Posterior vena cava (tissue), 2 donors: Measurements from ENCODE around the gene PPT1. TPM values are rescaled to one million over a fixed set of nuclear protein-coding genes. Genes with fewer than 3 reads are reported as not detected.
A peak's percentile ranks its signal among the peaks of the same experiment; 100 is the strongest.
"Not testable (repeated sequence)": the region's sequence is repeated elsewhere in the genome, so short reads cannot be mapped to it uniquely, and the experiment has no call there.

Experiments used
- DNase-seq: peaks from one replicate; pipeline ENCODE4 v3.0.0-alpha.2; 2020; ENCODE audit warnings: low spot score
- intact Hi-C, 2 donors: fragments of 100-400 bp; cut with DNase I; formaldehyde crosslinking; loops; one replicate each; pipeline versions ENCODE4 v1.14.1 to v1.14.2; 2022 to 2023
- total RNA-seq, 2 donors: library from RNA; stranded (reverse); fragmentation: NEBNext Ultra II Directional; extraction: Animal tissue kit (Norgen Biotek cat#: 25700); gene quantifications; one replicate each; pipeline ENCODE4 v1.2.1, GENCODE V29; 2021
- donor health status: DM: yes; HTN: yes; CAD: no.
- donor health status: DM: yes; HTN: yes; CAD: no.

PPT1 gene
- total RNA-seq, 2 donors from 2014 or later: 66.2 to 96.3 TPM

GRCh38 chr1:40095806-40096205 lies 1.2 kb downstream of the PPT1 start:
- DNase-seq: no peak
- intact Hi-C loops: no loop called here

- intact Hi-C loops: no loop called here
- no peak for DNase-seq
Measured at GRCh38 chr1:40094466-40095110, 2.5 kb downstream of the PPT1 start.

GRCh38 chr1:40092706-40093639 lies 4.1 kb downstream of the PPT1 start:
- DNase-seq: no peak
- intact Hi-C loops: no loop called here

DNA sequence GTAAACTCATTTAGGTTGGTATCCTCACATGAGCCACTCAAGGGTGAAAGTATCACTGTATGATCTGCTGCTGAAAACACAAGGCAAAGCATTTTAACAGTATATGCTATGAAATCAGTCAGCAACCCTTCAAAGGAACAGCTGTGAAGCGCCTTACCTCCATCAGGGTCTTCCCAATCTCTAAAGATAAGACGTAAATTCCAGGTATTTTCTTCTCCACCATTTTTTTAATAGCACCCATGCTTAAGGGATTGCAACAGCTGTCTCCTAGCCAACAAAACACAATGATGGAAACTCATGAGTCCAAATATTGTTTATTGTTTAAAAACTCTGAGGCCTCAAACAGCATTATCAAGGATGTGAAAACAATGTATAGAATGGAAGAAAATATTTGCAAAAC lies 4.8 kb downstream of the PPT1 start:
- DNase-seq: no peak
- intact Hi-C loops: no loop called here

DNA sequence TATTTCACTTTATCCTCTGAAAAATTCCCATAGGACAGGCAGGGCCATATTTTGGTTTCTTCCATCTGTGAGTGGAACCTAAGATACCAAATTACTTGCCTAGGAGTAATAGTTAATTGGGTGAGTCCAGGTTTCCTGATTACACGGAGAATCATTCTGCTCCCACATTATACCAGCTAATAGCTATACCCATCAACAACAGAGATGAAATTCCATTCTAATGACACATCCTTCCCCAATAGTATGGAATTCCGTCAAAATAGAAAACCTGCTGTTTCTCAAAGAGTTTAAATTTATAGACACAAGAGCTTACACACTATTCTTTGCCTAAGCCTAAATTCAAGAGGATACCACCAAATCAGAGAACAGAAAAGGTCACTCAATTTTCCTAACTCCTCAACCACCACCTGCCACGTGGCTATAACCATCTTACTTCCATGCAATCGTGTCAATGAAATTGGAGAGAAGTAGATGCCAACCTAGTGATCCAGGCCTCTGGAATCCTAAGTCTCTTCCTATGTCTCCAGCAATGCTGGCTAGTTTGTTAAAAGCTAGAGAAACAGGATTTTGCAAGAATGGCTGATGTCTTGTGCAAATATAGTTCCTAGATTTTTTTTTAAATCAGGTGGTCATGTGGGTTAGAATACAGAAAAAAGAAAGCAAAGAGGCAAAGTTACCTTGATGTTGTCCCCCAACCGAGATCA lies 6.2 kb downstream of the PPT1 start:
- intact Hi-C loops: no loop called here
- DNase-seq: no peak

GRCh38 chr1:40084750-40085149 lies 12.3 kb downstream of the PPT1 start:
- intact Hi-C loops: not testable (repeated sequence)
- peak; percentile 87 for DNase-seq

- no peak for DNase-seq
- intact Hi-C loops: no loop called here
Measured at GRCh38 chr1:40081871-40082270, 15.2 kb downstream of the PPT1 start.

GRCh38 chr1:40079774-40080400 lies 17.2 kb downstream of the PPT1 start:
- intact Hi-C loops: no loop called here
- DNase-seq: no peak

DNA sequence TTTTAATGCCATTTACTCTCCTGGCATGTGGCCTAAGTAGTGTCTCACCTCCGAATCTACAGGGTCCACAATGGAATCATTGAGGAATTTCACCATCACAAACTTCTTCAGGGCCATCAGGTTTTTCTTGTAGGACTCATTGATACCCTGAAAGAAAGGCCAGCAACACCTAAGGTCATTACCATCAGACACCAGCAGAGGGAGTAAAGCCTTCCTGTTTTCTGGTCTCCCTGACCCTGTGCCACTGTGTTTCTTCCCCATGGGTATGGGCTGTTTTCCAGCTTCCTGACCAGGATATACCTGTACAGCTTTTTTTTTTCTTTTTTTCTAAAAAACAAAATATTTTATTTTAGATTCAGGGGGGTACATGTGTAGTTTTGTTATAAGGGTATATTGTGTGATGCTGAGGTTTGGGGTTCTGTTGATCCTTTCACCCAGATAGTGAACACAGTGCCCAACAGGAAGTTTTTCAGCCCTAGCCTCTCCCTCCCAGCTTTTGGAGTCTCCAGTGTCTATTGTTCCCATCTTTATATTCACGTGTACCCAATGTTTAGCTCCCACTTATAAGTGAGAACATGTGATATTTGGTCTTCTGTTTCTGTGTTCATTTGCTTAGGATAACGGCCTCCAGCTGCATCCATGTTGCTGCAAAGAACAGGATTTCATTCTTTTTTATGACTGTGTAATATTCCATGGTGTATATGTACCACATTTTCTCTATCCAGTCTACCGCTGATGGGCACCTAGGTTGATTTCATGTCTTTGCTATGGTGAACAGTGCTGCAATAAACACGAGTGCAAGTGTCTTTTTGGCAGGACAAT lies 18.3 kb downstream of the PPT1 start:
- no peak for DNase-seq
- intact Hi-C loops: no loop called here

DNA sequence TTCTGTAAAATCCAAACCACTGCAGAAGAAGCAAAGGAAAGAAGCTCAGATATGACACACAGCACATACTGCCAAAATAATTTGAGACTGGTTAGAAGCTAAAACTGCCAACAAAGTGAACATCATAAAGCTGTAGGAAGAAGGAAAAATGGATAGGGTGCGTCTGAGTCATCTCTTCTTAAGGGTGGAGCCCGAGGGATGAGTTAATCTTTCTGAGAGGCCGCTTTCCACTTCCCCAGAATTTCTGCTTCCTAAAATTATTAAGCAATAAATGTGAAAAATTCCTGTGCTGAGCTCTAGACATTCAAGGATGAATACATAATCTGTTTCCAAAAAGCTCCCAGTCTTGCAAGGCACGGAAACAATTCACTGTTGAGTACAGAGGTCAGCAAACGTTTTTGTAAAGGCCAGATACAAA lies 20.1 kb downstream of the PPT1 start:
- intact Hi-C loops: no loop called here
- DNase-seq: no peak

- intact Hi-C loops: no loop called here
- DNase-seq: no peak
Measured at GRCh38 chr1:40075266-40075665, 21.8 kb downstream of the PPT1 start.

DNA sequence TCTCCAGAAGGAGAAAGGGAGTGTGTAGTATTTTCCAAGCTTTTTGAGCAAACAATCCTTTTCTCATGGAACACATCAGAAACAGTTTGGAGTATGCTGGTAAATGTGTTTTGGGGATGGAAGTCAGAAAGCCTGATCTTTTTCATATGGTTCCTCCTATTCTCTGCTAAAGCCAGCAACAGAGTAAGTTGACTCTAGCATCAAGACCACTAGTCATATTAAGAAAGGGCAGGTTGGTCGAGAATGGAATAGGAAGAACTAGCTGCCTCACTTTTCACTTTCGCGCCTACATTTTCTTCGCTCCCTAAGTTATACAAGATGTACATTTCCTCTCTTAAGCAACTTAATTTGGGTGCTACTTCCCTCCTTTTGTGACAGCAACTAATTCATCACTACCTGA lies 24.0 kb downstream of the PPT1 start:
- DNase-seq: no peak
- intact Hi-C loops: no loop called here

DNA sequence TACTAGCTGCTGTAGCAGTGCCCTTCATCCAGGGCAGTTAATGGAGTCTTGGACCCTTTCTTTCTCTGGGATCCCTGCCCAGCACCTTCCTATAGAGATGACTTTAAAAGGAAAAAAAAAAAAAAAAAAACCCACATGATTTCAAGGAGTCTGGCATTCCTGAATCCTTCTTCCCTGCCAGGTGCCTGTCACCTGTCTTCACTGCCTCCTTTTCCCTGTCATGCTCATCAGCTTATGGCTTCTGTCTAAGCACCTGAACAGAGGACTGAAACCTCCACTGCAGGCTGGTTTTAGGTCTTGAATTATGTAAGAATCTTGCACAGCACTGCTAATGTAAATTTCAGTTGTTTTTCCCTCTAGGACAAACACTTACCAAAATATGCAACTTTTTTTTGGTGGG lies 24.9 kb downstream of the PPT1 start:
- no peak for DNase-seq
- intact Hi-C loops: no loop called here

DNA sequence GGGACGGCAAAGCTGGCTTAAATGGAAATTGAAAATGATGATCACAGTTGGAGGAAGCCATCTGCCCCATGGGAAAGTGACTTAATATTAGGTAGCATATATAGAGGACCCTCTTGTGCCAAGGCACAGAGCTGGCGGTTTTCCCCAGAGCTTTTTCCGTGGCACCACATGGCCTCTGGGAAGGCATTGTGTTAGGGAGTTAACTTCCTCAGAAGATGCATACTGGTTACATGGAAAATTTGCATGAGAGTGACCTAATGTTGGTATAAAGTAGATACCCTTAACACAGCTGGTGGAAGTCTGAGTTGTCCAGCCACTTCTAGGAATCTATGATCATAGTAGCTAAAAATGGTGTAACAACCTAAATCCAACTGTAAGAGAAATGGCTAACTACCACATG lies 29.2 kb downstream of the PPT1 start:
- DNase-seq: no peak
- intact Hi-C loops: no loop called here

DNA sequence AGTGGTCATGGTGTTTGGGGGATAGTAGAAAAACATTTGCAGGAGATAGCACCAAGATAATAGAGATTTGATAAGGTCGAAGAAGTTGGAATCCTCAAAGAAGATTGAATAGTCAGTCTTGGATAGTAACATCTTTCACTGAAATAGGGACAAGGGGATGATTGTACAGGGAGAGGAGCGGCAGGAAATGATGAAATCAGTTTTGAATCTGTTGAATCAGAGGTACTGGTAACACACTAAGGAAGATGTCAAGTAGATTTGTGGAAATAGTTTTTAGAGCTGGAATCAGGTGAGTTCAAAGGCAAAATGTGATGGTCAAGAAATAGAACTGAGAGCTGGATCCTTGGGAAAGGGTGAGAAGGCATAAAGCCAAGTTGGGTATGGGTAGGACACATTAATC lies 30.0 kb downstream of the PPT1 start:
- intact Hi-C loops: no loop called here
- no peak for DNase-seq

- DNase-seq: no peak
- intact Hi-C loops: no loop called here
Measured at GRCh38 chr1:40064797-40065499, 32.1 kb downstream of the PPT1 start.

- DNase-seq: no peak
- intact Hi-C loops: no loop called here
Measured at GRCh38 chr1:40059960-40060750, 36.9 kb downstream of the PPT1 start.
